ENCODE data around the gene REEP1.

DNA sequence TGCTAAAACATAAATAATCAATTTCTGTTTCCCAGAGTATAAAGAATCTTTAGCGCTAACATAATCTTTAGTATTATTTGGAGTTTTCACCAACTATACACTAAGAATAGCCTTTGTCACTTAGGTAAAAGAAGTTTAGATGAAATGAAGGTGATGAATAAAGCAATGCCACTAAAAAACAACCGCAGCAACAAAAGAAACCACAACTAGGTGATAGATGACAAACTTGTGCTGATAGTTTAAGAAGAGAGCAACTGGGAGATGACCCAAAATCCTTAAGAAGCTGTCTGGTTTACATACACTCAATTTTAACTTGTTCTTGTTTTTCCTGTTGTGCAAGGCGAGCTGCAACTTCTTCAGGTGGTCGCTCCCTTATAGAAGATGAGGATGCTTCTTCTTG lies 167.0 kb downstream of the REEP1 start:
- TF ChIP-seq, protein P1, sequence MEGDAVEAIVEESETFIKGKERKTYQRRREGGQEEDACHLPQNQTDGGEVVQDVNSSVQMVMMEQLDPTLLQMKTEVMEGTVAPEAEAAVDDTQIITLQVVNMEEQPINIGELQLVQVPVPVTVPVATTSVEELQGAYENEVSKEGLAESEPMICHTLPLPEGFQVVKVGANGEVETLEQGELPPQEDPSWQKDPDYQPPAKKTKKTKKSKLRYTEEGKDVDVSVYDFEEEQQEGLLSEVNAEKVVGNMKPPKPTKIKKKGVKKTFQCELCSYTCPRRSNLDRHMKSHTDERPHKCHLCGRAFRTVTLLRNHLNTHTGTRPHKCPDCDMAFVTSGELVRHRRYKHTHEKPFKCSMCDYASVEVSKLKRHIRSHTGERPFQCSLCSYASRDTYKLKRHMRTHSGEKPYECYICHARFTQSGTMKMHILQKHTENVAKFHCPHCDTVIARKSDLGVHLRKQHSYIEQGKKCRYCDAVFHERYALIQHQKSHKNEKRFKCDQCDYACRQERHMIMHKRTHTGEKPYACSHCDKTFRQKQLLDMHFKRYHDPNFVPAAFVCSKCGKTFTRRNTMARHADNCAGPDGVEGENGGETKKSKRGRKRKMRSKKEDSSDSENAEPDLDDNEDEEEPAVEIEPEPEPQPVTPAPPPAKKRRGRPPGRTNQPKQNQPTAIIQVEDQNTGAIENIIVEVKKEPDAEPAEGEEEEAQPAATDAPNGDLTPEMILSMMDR (IDR thresholded peaks at IDR 0.05; ENCODE audit: control extremely low read depth in 1 of 3, insufficient read depth in 1 of 3, low read depth in 1 of 3, low read length in 3 of 3) = no peak
- no peak for TF ChIP-seq MAFK (IDR thresholded peaks at IDR 0.05; ENCODE audit: low read depth, low read length)
- no peak for TF ChIP-seq RFX5 (IDR thresholded peaks at IDR 0.05; ENCODE audit: borderline replicate concordance, low read depth, low read length)
- TF ChIP-seq YY1 (IDR thresholded peaks at IDR 0.05; ENCODE audit: low read depth, low read length) = no peak
- TF ChIP-seq SAP30 (IDR thresholded peaks at IDR 0.05; ENCODE audit: insufficient read depth, insufficient replicate concordance, low read length) = no peak
- TF ChIP-seq JUND (IDR thresholded peaks at IDR 0.05; ENCODE audit: low read length) = no peak
- TF ChIP-seq JUN (IDR thresholded peaks at IDR 0.05; ENCODE audit: low read depth, low read length) = no peak
- TF ChIP-seq, protein P2, sequence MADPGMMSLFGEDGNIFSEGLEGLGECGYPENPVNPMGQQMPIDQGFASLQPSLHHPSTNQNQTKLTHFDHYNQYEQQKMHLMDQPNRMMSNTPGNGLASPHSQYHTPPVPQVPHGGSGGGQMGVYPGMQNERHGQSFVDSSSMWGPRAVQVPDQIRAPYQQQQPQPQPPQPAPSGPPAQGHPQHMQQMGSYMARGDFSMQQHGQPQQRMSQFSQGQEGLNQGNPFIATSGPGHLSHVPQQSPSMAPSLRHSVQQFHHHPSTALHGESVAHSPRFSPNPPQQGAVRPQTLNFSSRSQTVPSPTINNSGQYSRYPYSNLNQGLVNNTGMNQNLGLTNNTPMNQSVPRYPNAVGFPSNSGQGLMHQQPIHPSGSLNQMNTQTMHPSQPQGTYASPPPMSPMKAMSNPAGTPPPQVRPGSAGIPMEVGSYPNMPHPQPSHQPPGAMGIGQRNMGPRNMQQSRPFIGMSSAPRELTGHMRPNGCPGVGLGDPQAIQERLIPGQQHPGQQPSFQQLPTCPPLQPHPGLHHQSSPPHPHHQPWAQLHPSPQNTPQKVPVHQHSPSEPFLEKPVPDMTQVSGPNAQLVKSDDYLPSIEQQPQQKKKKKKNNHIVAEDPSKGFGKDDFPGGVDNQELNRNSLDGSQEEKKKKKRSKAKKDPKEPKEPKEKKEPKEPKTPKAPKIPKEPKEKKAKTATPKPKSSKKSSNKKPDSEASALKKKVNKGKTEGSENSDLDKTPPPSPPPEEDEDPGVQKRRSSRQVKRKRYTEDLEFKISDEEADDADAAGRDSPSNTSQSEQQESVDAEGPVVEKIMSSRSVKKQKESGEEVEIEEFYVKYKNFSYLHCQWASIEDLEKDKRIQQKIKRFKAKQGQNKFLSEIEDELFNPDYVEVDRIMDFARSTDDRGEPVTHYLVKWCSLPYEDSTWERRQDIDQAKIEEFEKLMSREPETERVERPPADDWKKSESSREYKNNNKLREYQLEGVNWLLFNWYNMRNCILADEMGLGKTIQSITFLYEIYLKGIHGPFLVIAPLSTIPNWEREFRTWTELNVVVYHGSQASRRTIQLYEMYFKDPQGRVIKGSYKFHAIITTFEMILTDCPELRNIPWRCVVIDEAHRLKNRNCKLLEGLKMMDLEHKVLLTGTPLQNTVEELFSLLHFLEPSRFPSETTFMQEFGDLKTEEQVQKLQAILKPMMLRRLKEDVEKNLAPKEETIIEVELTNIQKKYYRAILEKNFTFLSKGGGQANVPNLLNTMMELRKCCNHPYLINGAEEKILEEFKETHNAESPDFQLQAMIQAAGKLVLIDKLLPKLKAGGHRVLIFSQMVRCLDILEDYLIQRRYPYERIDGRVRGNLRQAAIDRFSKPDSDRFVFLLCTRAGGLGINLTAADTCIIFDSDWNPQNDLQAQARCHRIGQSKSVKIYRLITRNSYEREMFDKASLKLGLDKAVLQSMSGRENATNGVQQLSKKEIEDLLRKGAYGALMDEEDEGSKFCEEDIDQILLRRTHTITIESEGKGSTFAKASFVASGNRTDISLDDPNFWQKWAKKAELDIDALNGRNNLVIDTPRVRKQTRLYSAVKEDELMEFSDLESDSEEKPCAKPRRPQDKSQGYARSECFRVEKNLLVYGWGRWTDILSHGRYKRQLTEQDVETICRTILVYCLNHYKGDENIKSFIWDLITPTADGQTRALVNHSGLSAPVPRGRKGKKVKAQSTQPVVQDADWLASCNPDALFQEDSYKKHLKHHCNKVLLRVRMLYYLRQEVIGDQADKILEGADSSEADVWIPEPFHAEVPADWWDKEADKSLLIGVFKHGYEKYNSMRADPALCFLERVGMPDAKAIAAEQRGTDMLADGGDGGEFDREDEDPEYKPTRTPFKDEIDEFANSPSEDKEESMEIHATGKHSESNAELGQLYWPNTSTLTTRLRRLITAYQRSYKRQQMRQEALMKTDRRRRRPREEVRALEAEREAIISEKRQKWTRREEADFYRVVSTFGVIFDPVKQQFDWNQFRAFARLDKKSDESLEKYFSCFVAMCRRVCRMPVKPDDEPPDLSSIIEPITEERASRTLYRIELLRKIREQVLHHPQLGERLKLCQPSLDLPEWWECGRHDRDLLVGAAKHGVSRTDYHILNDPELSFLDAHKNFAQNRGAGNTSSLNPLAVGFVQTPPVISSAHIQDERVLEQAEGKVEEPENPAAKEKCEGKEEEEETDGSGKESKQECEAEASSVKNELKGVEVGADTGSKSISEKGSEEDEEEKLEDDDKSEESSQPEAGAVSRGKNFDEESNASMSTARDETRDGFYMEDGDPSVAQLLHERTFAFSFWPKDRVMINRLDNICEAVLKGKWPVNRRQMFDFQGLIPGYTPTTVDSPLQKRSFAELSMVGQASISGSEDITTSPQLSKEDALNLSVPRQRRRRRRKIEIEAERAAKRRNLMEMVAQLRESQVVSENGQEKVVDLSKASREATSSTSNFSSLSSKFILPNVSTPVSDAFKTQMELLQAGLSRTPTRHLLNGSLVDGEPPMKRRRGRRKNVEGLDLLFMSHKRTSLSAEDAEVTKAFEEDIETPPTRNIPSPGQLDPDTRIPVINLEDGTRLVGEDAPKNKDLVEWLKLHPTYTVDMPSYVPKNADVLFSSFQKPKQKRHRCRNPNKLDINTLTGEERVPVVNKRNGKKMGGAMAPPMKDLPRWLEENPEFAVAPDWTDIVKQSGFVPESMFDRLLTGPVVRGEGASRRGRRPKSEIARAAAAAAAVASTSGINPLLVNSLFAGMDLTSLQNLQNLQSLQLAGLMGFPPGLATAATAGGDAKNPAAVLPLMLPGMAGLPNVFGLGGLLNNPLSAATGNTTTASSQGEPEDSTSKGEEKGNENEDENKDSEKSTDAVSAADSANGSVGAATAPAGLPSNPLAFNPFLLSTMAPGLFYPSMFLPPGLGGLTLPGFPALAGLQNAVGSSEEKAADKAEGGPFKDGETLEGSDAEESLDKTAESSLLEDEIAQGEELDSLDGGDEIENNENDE (IDR thresholded peaks at IDR 0.05; ENCODE audit: insufficient replicate concordance, low read length) = no peak
- no peak for TF ChIP-seq EP300 (IDR thresholded peaks at IDR 0.05; ENCODE audit: borderline replicate concordance in 1 of 2, low read depth in 2 of 2, low read length in 2 of 2)

All from H1 (cell line).